Kidney (tissue), 14 donors: Measurements from ENCODE around the gene MYG1. TPM values are rescaled to one million over a fixed set of nuclear protein-coding genes. Genes with fewer than 3 reads are reported as not detected.

Source experiments
- DNase-seq, 5 donors: peaks; one replicate each; pipeline ENCODE4 v3.0.0-alpha.2; 2013 to 2020
- FAIRE-seq: peaks from 2 replicates; lab custom pipeline; 2012; peaks lifted over from hg19 to GRCh38; lab: Jason Lieb, UNC
- H3K27ac ChIP-seq, 2 donors: one replicate each; pipeline ENCODE4 v1.7.0; 2013; ENCODE audit warnings: low read depth in 2 of 2, low read length in 2 of 2, inconsistent platforms in 1 of 2
- H3K27me3 ChIP-seq: one replicate; pipeline ENCODE4 v1.7.1; 2013; ENCODE audit warnings: low read length, inconsistent platforms; ENCODE audit not compliant: control insufficient read depth, insufficient read depth
- H3K36me3 ChIP-seq, 3 donors: one replicate each; pipeline versions ENCODE4 v1.7.0 to v1.7.1; 2013; ENCODE audit warnings: low read length in 3 of 3, control low read depth in 1 of 3, inconsistent platforms in 1 of 3; ENCODE audit not compliant: insufficient read depth in 3 of 3, control insufficient read depth in 2 of 3
- H3K4me1 ChIP-seq, 3 donors: one replicate each; pipeline versions ENCODE4 v1.7.0 to v1.7.1; 2013; ENCODE audit warnings: low read length in 3 of 3, inconsistent platforms in 1 of 3, low read depth in 1 of 3; ENCODE audit not compliant: control insufficient read depth in 2 of 3, insufficient read depth in 2 of 3
- H3K4me3 ChIP-seq, 3 donors: one replicate each; pipeline versions ENCODE4 v1.7.0 to v1.8.1; 2013; ENCODE audit warnings: low read length in 3 of 3, control low read depth in 1 of 3, inconsistent platforms in 1 of 3
- H3K9ac ChIP-seq, 3 donors: one replicate each; pipeline versions ENCODE4 v1.7.0 to v1.7.1; 2013; ENCODE audit warnings: low read length in 3 of 3, control low read depth in 1 of 3, inconsistent platforms in 1 of 3
- H3K9me3 ChIP-seq, 3 donors: one replicate each; pipeline versions ENCODE4 v1.7.0 to v1.7.1; 2013; ENCODE audit warnings: low read length in 3 of 3, control low read depth in 1 of 3, inconsistent platforms in 1 of 3; ENCODE audit not compliant: control insufficient read depth in 2 of 3, insufficient read depth in 1 of 3
- intact Hi-C: fragments of 100-400 bp; cut with DNase I; formaldehyde crosslinking; loops from one replicate; pipeline ENCODE4 v1.11.1; 2022
- polyA plus RNA-seq: library from polyadenylated mRNA; stranded (reverse); fragments of 350-450 nt; fragmentation: Illumina TruSeq; extraction: RNeasy Lipid Tissue Mini Kit (QIAGEN cat#74804); gene quantifications from one replicate; pipeline ENCODE4 v1.2.3, GENCODE V29; 2014; ENCODE audit warnings: low read depth, low replicate concordance; ENCODE audit not compliant: insufficient read depth
- total RNA-seq: library from RNA; stranded (reverse); fragmentation: NEBNext Ultra II Directional; extraction: Animal tissue kit (Norgen Biotek cat#: 25700); gene quantifications from one replicate; pipeline ENCODE4 v1.2.1, GENCODE V29; 2021
- TF ChIP-seq, protein P1 (sequence below): IDR thresholded peaks from 3 replicates; pipeline ENCODE4 v1.5.1; 2012; ENCODE audit warnings: mild to moderate bottlenecking, moderate library complexity, borderline replicate concordance; ENCODE audit not compliant: insufficient read depth; ENCODE audit errors: extremely low read depth
- donor health status: control.
- donor health status: control.
- donor health status: control.
- donor health status: control.
- donor health status: control.
- donor health status: DM: yes; HTN: yes; CAD: no.
- donor health status: Normal renal cell carcinoma (clear cell type).

The MYG1 gene
- total and polyA plus RNA-seq, 2 donors from 2014 or later, result 49.0 to 105 TPM

DNA sequence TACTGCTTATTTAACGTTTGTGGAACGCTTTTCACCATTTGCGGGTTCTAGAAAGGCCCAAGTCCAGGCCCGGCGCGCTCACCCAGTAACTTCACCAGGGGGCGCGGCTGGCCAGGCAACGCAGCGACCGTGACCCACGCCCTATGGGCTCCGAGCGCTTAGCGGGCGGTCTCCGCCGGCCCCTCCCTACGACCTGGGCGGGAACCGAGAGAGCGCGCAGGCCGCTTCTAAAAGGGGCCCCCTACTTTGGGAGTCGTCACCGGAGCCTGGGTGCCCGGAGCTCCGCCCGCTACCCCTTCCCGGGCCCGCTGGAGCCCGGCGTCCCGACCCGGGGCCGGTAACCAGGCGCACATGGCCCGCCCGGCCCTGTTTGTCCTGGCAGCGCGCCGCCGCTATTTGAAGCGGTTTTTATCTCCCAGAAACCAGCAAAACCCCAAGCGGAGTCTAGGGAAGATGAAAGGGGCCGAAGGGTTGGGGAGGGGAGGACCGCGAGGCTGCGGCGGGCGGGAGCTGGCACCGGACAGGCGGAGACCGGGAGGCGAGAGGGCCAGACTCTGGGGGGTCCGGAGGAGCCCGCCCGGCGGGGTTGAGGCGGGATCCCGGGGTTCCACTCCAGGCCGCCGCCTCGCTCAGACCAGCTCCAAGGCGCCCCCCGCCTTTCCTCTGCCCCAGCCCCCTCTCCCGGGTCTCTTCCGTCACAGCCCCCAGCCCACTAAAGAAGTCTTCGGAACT is 25.4 kb downstream of the MYG1 start:
- Histone ChIP-seq H3K27me3 (no peaks in the 10 kb centered on the region), H3K4me3 (peak overlapping the region; percentile 0 to 77 (median 53)), H3K4me1 (peaks cover 3 to 21% (median 13%) of the 10 kb centered on the region in 3 donors), H3K27ac (peak overlapping the region; percentile 61 to 84), H3K36me3 (no peaks in the 10 kb centered on the region), H3K9ac (peak overlapping the region in 2 of 3 donors; percentile 68 to 96), H3K9me3 (no peaks in the 10 kb centered on the region)
- no peak for FAIRE-seq
- peak; percentile 93 to 98 (median 96) for DNase-seq
- TF ChIP-seq, protein P1, sequence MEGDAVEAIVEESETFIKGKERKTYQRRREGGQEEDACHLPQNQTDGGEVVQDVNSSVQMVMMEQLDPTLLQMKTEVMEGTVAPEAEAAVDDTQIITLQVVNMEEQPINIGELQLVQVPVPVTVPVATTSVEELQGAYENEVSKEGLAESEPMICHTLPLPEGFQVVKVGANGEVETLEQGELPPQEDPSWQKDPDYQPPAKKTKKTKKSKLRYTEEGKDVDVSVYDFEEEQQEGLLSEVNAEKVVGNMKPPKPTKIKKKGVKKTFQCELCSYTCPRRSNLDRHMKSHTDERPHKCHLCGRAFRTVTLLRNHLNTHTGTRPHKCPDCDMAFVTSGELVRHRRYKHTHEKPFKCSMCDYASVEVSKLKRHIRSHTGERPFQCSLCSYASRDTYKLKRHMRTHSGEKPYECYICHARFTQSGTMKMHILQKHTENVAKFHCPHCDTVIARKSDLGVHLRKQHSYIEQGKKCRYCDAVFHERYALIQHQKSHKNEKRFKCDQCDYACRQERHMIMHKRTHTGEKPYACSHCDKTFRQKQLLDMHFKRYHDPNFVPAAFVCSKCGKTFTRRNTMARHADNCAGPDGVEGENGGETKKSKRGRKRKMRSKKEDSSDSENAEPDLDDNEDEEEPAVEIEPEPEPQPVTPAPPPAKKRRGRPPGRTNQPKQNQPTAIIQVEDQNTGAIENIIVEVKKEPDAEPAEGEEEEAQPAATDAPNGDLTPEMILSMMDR, result peak; percentile 85
- intact Hi-C loops, result no loop called here

DNA sequence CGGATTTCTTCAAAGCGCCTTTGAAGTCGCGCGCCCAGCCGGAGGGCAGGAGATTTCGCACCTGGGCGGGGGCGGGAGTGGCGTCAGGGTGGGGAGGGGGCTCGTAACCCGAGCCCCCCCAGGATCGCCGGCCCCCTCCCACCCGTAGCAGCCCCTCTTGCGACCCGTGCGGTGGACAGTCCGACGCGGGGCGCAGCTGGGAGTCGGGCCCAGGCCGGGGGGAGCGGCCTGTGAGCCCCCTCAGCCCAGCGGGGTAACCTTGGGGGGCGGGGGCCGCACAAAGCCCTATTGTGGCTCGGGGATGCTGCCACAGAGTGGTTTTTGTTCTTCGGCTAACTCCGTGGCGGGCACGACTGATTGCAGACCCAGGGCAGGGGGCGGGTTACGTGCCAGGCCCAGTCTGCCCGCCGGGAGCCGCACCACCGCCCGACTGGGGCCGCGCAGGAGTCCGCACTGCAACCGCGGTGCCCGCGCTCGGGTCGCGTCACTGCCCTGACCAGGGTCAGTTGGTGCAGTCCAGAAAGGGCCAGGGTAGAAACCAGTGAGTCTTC is 26.1 kb downstream of the MYG1 start:
- Histone ChIP-seq H3K4me1 (peaks cover 3 to 16% (median 13%) of the 10 kb centered on the region in 3 donors), H3K9ac (peak overlapping the region in 1 of 3 donors; percentile 96), H3K27me3 (no peaks in the 10 kb centered on the region), H3K4me3 (peak overlapping the region in 2 of 3 donors; percentile 37 to 77), H3K27ac (no peak overlapping the region), H3K36me3 (no peaks in the 10 kb centered on the region), H3K9me3 (no peaks in the 10 kb centered on the region)
- intact Hi-C loops, result no loop called here
- TF ChIP-seq, protein P1, result no peak
- FAIRE-seq (no peak), DNase-seq (peak; percentile 68 to 89 (median 74))

DNA sequence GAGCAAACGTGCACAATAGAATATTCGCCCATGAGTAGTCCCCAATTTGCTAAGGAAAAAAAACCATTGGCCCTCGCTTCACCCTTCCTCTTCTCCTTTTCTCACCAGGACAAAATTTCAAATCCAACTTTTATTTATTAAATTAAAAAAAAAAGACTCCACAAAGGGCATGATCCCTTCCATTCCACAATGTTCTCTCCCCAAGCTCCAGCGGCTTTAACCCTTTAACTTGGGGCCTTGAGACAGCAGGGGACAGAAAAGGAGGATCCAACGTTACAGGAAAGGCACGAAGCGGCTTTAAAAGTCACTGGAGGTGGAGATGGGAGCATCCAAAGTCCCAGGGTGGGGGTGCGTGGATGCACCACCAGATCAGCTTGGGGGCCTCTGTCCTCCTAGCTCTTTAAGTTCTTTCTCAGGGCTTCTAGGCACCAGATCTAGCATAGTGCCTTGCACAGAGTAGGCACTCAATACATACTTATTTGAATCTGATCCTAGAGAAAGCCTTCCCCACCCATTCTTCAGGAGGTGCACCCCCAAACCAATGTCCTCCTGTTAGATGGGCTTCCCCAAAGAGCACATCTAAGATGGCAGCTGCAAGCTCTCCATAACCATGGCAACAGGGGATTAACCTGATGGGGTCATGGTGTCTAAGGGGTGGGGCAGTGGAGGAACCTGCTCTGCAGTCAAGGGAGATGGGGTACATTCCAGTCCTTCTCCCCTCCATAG is 27.1 kb downstream of the MYG1 start:
- H3K9me3 ChIP-seq, result no peaks in the 10 kb centered on the region
- no peak for FAIRE-seq
- H3K4me1 ChIP-seq, result peaks cover 2 to 12% (median 12%) of the 10 kb centered on the region in 3 donors
- no peak overlapping the region for H3K9ac ChIP-seq
- TF ChIP-seq, protein P1, result no peak
- no peaks in the 10 kb centered on the region for H3K27me3 ChIP-seq
- no peak overlapping the region for H3K4me3 ChIP-seq
- no peaks in the 10 kb centered on the region for H3K36me3 ChIP-seq
- intact Hi-C loops, result no loop called here
- no peak overlapping the region for H3K27ac ChIP-seq
- DNase-seq, result peak in 1 of 5 donors; percentile 24
